Testis (tissue), 3 donors: ENCODE results near the gene GUCY1A2. TPM values are rescaled to one million over a fixed set of nuclear protein-coding genes. Genes with fewer than 3 reads are reported as not detected.

Source experiments
- DNase-seq: peaks from one replicate; pipeline ENCODE4 v3.0.0-alpha.2; 2019
- H3K27ac ChIP-seq, 2 donors: fragments of 200-600 bp; sonication (generic); one replicate each; pipeline ENCODE4 v1.5.1; 2019
- H3K27me3 ChIP-seq: fragments of 200-600 bp; sonication (generic); one replicate; pipeline ENCODE4 v1.5.1; 2019
- H3K36me3 ChIP-seq: fragments of 200-600 bp; sonication (generic); one replicate; pipeline ENCODE4 v1.5.1; 2017; ENCODE audit warnings: low read depth; ENCODE audit errors: missing control alignments
- H3K4me1 ChIP-seq: fragments of 200-600 bp; sonication (generic); one replicate; pipeline ENCODE4 v1.5.1; 2019
- H3K4me3 ChIP-seq, 2 donors: fragments of 200-600 bp; sonication (generic); one replicate each; pipeline ENCODE4 v1.5.1; 2017 to 2019
- H3K9me3 ChIP-seq: fragments of 200-600 bp; sonication (generic); one replicate; pipeline ENCODE4 v1.5.1; 2017
- CTCF ChIP-seq, 3 experiments: fragments of 450-650 bp in 2 of 3; fragments of 200-600 bp in 1 of 3; sonication (generic) in 1 of 3; IDR thresholded peaks; one replicate each; pipeline ENCODE4 v1.5.1; 2016 to 2019; ENCODE audit warnings: antibody characterized with exemption in 3 of 3, mild to moderate bottlenecking in 2 of 3, moderate library complexity in 1 of 3
- POLR2A ChIP-seq: fragments of 450-650 bp; IDR thresholded peaks from one replicate; pipeline ENCODE4 v1.6.1; 2017; ENCODE audit warnings: antibody characterized with exemption, mild to moderate bottlenecking, moderate library complexity
- WGBS, 2 donors: methylation state at CpG; one replicate each; pipeline ENCODE4 v1.1.5; 2018; 5-methylcytosine and 5-hydroxymethylcytosine counted together
- intact Hi-C: fragments of 100-400 bp; cut with DNase I; formaldehyde crosslinking; loops from one replicate; pipeline ENCODE4 v1.15.1; 2023; ENCODE audit warnings: low total_unique reads
- polyA plus RNA-seq: library from polyadenylated mRNA; stranded (reverse); fragments of 350-450 nt; fragmentation: Illumina TruSeq; extraction: RNeasy Lipid Tissue Mini Kit (QIAGEN cat#74804); gene quantifications from one replicate; pipeline ENCODE4 v1.2.3, GENCODE V29; 2014; ENCODE audit warnings: low read depth, low replicate concordance; ENCODE audit not compliant: insufficient read depth
- total RNA-seq, 2 donors: library from RNA; depleted of rRNA; stranded (reverse); fragments of >200 nt; gene quantifications; one replicate each; pipeline ENCODE4 v1.2.3, GENCODE V29; 2016

The GUCY1A2 gene
- total and polyA plus RNA-seq, 3 donors from 2014 or later: 3.4 to 7.4 (median 4.3) TPM

GRCh38 chr11:106694501-106694900 is 323.8 kb downstream of the GUCY1A2 start:
- intact Hi-C loops: no loop called here
- WGBS, 2 donors: 80 to 93% methylated on average over 5 of the region's 5 CpGs
- TF ChIP-seq CTCF (IDR thresholded peaks at IDR 0.05) (no peak), POLR2A (no peak)

GRCh38 chr11:106691807-106692365 is 326.4 kb downstream of the GUCY1A2 start:
- no peak for DNase-seq
- Histone ChIP-seq H3K4me3 (no peak overlapping the region), H3K4me1 (no peaks in the 10 kb centered on the region), H3K27me3 (no peaks in the 10 kb centered on the region), H3K27ac (no peak overlapping the region), H3K36me3 (no peaks in the 10 kb centered on the region), H3K9me3 (no peaks in the 10 kb centered on the region)
- intact Hi-C loops: no loop called here
- TF ChIP-seq CTCF (IDR thresholded peaks at IDR 0.05) (no peak), POLR2A (no peak)

More at GRCh38 chr11:106694501-106694900, 323.8 kb downstream of the GUCY1A2 start:
- Histone ChIP-seq H3K36me3 (no peaks in the 10 kb centered on the region), H3K27ac (no peak overlapping the region), H3K4me1 (no peaks in the 10 kb centered on the region), H3K4me3 (no peak overlapping the region), H3K9me3 (no peaks in the 10 kb centered on the region), H3K27me3 (no peaks in the 10 kb centered on the region)
- DNase-seq: no peak

GRCh38 chr11:106690923-106691322 is 327.4 kb downstream of the GUCY1A2 start:
- H3K27me3 ChIP-seq: no peaks in the 10 kb centered on the region
- intact Hi-C loops: no loop called here
- H3K36me3 ChIP-seq: no peaks in the 10 kb centered on the region
- no peaks in the 10 kb centered on the region for H3K9me3 ChIP-seq
- H3K4me1 ChIP-seq: no peaks in the 10 kb centered on the region
- DNase-seq: no peak
- 67 to 80% methylated on average over 1 of the region's 1 CpG for WGBS, 2 donors
- TF ChIP-seq CTCF (IDR thresholded peaks at IDR 0.05) (no peak), POLR2A (no peak)
- no peak overlapping the region for H3K27ac ChIP-seq
- H3K4me3 ChIP-seq: no peak overlapping the region

- Histone ChIP-seq H3K4me3 (no peak overlapping the region), H3K36me3 (no peaks in the 10 kb centered on the region), H3K9me3 (no peaks in the 10 kb centered on the region), H3K27me3 (no peaks in the 10 kb centered on the region), H3K27ac (no peak overlapping the region), H3K4me1 (no peaks in the 10 kb centered on the region)
- TF ChIP-seq CTCF (IDR thresholded peaks at IDR 0.05) (no peak), POLR2A (no peak)
- 91 to 93% methylated on average over 3 of the region's 3 CpGs for WGBS, 2 donors
- intact Hi-C loops: no loop called here
- DNase-seq: no peak
These were observed 333.3 kb downstream of the GUCY1A2 start for GRCh38 chr11:106684944-106685343.

GRCh38 chr11:106683435-106683834 is 334.8 kb downstream of the GUCY1A2 start:
- no peaks in the 10 kb centered on the region for H3K27me3 ChIP-seq
- no peaks in the 10 kb centered on the region for H3K9me3 ChIP-seq
- intact Hi-C loops: no loop called here
- no peaks in the 10 kb centered on the region for H3K36me3 ChIP-seq
- TF ChIP-seq POLR2A (no peak), CTCF (IDR thresholded peaks at IDR 0.05) (no peak)
- H3K27ac ChIP-seq: no peak overlapping the region
- no peak for DNase-seq
- no peak overlapping the region for H3K4me3 ChIP-seq
- no peaks in the 10 kb centered on the region for H3K4me1 ChIP-seq
- WGBS, 2 donors: 63 to 66% methylated on average over 3 of the region's 3 CpGs
